ENCODE measurements around the gene ZDBF2.
"Not testable (repeated sequence)": the region's sequence is repeated elsewhere in the genome, so short reads cannot be mapped to it uniquely, and the experiment has no call there.

Gene ZDBF2

GRCh38 chr2:206323486-206323885 is 49.0 kb downstream of the ZDBF2 start:
- DNase-seq (ENCODE audit: low read depth in 2 of 2), result no peak

GRCh38 chr2:206324869-206325268 is 50.4 kb downstream of the ZDBF2 start:
- no peak for DNase-seq (ENCODE audit: low read depth in 2 of 2)

GRCh38 chr2:206328974-206329373 is 54.5 kb downstream of the ZDBF2 start:
- no peak for DNase-seq (ENCODE audit: low read depth in 2 of 2)

- DNase-seq (ENCODE audit: low read depth in 2 of 2), result no peak
These were observed 62.4 kb downstream of the ZDBF2 start for GRCh38 chr2:206336861-206337260.

GRCh38 chr2:206337956-206338355 is 63.5 kb downstream of the ZDBF2 start:
- no peak for DNase-seq (ENCODE audit: low read depth in 2 of 2)

- DNase-seq (ENCODE audit: low read depth in 2 of 2), result no peak
These were observed 66.9 kb downstream of the ZDBF2 start for GRCh38 chr2:206341396-206341795.

GRCh38 chr2:206343144-206343543 is 68.7 kb downstream of the ZDBF2 start:
- no peak for DNase-seq (ENCODE audit: low read depth in 2 of 2)

GRCh38 chr2:206343816-206344215 is 69.4 kb downstream of the ZDBF2 start:
- DNase-seq (ENCODE audit: low read depth in 2 of 2), result no peak

GRCh38 chr2:206345606-206346005 is 71.1 kb downstream of the ZDBF2 start:
- no peak for DNase-seq (ENCODE audit: low read depth in 2 of 2)

GRCh38 chr2:206349375-206349774 is 74.9 kb downstream of the ZDBF2 start:
- no peak for DNase-seq (ENCODE audit: low read depth in 2 of 2)

GRCh38 chr2:206352571-206352970 is 78.1 kb downstream of the ZDBF2 start:
- no peak for DNase-seq (ENCODE audit: low read depth in 2 of 2)

GRCh38 chr2:206353685-206354084 is 79.2 kb downstream of the ZDBF2 start:
- DNase-seq (ENCODE audit: low read depth in 2 of 2), result no peak

GRCh38 chr2:206354129-206354528 is 79.7 kb downstream of the ZDBF2 start:
- no peak for DNase-seq (ENCODE audit: low read depth in 2 of 2)

GRCh38 chr2:206356840-206357239 is 82.4 kb downstream of the ZDBF2 start:
- DNase-seq (ENCODE audit: low read depth in 2 of 2), result not testable (repeated sequence)

- DNase-seq (ENCODE audit: low read depth in 2 of 2), result not testable (repeated sequence)
These were observed 86.4 kb downstream of the ZDBF2 start for GRCh38 chr2:206360840-206361239.

GRCh38 chr2:206361407-206362045 is 87.1 kb downstream of the ZDBF2 start:
- DNase-seq (ENCODE audit: low read depth in 2 of 2), result peak in 1 of 2 donors; percentile 10

Data from stimulated activated CD4-positive, alpha-beta T cell treated with anti-CD3 and anti-CD28 coated beads, Interleukin-15, amount 100 ng/mL, for 48 hours (primary cell).